Bronchial epithelial cell (primary cell): ENCODE results near the gene RBFOX2. TPM values are rescaled to one million over a fixed set of nuclear protein-coding genes. Genes with fewer than 3 reads are reported as not detected.

Source experiments
- DNase-seq: peaks from one replicate; pipeline ENCODE4 v3.0.0-alpha.2; 2010; ENCODE audit warnings: low read depth
- FAIRE-seq: peaks from 2 replicates; lab custom pipeline; 2011; peaks lifted over from hg19 to GRCh38; lab: Jason Lieb, UNC
- H3K27me3 ChIP-seq: 2 replicates; pipeline ENCODE4 v1.5.1; 2011; ENCODE audit warnings: low read length; ENCODE audit not compliant: control insufficient read depth, insufficient read depth
- H3K36me3 ChIP-seq: 2 replicates; pipeline ENCODE4 v1.5.1; 2011; ENCODE audit warnings: low read length; ENCODE audit not compliant: control insufficient read depth, insufficient read depth
- H3K4me3 ChIP-seq: 2 replicates; pipeline ENCODE4 v1.5.1; 2011; ENCODE audit warnings: mild to moderate bottlenecking, low read depth, low read length, control low read depth
- total RNA-seq: library from RNA; depleted of rRNA; stranded (reverse); fragments of >200 nt; gene quantifications from 2 replicates; pipeline ENCODE4 v1.2.1, GENCODE V29; 2014
- TF ChIP-seq, protein P1 (sequence below): IDR thresholded peaks from 2 replicates; pipeline ENCODE4 v1.5.1; 2011; ENCODE audit warnings: mild to moderate bottlenecking, moderate library complexity, low read length, control low read depth, inconsistent platforms; ENCODE audit not compliant: insufficient read depth, severe bottlenecking

RBFOX2 gene
- total RNA-seq, 1 donor from 2014 or later: 69.5 TPM

DNA sequence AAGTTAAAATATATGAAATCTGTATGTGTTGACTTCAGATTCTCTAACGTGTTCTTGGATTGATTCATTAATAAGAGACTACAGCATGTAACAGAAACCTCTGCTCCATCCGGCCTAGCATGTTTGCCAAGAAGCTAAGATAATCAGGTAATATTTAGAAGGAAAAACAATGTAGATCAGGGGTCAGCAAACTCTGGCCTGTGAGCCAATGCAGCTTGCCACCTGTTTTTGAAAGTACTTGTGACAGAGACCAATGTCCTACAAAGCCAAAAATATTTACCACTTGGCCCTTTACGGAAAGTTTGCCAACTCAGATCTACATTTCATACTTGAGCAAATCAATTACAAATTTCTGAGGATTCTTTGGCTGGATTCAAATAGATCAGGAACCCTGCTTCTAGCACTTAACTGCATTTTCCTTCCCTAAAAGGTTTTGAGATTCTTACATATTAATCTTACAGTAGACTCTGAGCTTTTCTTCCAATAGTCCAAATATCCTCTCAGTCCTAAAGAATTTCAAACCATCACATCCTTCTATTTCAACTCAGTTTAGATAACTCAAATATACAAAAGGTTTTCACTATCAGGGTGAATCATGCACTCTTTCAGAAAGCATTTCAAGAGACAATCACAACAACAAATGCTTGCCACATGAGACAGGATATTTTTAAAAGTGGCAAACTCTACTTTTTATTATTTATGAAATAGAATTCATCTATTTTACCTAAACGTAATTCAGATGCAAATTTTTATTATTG is 281.5 kb downstream of the RBFOX2 start:
- TF ChIP-seq, protein P1, sequence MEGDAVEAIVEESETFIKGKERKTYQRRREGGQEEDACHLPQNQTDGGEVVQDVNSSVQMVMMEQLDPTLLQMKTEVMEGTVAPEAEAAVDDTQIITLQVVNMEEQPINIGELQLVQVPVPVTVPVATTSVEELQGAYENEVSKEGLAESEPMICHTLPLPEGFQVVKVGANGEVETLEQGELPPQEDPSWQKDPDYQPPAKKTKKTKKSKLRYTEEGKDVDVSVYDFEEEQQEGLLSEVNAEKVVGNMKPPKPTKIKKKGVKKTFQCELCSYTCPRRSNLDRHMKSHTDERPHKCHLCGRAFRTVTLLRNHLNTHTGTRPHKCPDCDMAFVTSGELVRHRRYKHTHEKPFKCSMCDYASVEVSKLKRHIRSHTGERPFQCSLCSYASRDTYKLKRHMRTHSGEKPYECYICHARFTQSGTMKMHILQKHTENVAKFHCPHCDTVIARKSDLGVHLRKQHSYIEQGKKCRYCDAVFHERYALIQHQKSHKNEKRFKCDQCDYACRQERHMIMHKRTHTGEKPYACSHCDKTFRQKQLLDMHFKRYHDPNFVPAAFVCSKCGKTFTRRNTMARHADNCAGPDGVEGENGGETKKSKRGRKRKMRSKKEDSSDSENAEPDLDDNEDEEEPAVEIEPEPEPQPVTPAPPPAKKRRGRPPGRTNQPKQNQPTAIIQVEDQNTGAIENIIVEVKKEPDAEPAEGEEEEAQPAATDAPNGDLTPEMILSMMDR: no peak
- Histone ChIP-seq H3K27me3 (no peaks in the 10 kb centered on the region), H3K36me3 (peaks cover 17% of the 10 kb centered on the region), H3K4me3 (no peak overlapping the region)
- FAIRE-seq (no peak), DNase-seq (no peak)

DNA sequence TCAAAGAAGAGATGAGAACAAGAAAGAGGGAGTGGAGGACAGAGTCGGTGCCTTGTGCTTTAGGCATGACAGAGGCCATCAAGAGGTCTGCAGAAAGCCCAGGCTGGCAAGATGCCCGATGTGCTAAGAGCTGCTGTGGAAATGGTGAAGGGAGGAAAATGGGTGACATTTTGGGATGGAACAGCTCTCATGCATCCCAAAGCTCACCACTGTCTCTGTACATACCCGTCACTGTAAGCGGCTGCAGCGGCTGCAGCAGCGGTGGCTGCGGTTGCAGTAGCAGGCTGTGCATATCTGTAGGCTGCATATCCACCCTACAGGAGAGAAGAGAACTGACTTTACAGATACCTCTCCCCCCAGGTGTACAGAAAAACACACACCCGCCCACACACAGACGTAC is 282.4 kb downstream of the RBFOX2 start:
- Histone ChIP-seq H3K36me3 (peaks cover 15% of the 10 kb centered on the region), H3K4me3 (no peak overlapping the region), H3K27me3 (no peaks in the 10 kb centered on the region)
- DNase-seq: no peak
- TF ChIP-seq, protein P1: no peak
- FAIRE-seq: no peak

DNA sequence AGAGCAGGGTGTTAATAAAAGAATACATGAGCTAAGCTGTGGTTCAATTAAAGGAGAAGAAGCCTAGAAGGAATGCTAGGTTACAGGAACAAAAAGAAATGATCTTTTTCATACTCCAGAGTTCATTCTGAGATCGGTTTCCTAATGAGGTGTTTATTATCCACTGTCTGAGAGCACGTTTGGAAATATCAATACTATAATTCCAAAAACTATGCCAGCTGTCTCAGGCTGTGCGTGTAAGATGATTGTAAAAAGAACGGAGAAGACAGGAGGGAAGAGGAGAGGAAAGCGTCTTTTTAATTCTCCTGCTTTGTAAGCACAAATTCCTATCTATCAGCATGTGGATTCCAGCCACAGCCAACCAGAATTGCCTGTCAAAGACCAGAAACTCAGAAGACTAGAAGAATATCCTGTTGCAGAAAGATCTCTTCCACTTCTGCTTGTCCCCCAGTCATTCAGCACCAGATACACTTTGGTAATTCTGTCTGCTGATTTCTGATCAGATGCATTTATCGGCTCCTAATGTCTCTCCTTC is 285.2 kb downstream of the RBFOX2 start:
- H3K27me3 ChIP-seq: no peaks in the 10 kb centered on the region
- FAIRE-seq: no peak
- H3K4me3 ChIP-seq: no peak overlapping the region
- peaks cover 19% of the 10 kb centered on the region for H3K36me3 ChIP-seq
- TF ChIP-seq, protein P1: no peak
- no peak for DNase-seq

- no peaks in the 10 kb centered on the region for H3K27me3 ChIP-seq
- peaks cover 19% of the 10 kb centered on the region for H3K36me3 ChIP-seq
- DNase-seq: peak; percentile 62
- no peak overlapping the region for H3K4me3 ChIP-seq
- TF ChIP-seq, protein P1: no peak
- FAIRE-seq: no peak
These were observed 286.1 kb downstream of the RBFOX2 start for GRCh38 chr22:35742342-35743100.

GRCh38 chr22:35740616-35741015 is 288.0 kb downstream of the RBFOX2 start:
- no peak for FAIRE-seq
- Histone ChIP-seq H3K27me3 (no peaks in the 10 kb centered on the region), H3K36me3 (peaks cover 16% of the 10 kb centered on the region), H3K4me3 (no peak overlapping the region)
- TF ChIP-seq, protein P1: no peak
- DNase-seq: no peak
